Hepatocyte (in vitro differentiated cells): Measurements from ENCODE around the gene EAPP. TPM values are rescaled to one million over a fixed set of nuclear protein-coding genes. Genes with fewer than 3 reads are reported as not detected.
"Not testable (repeated sequence)": the region's sequence is repeated elsewhere in the genome, so short reads cannot be mapped to it uniquely, and the experiment has no call there.

Source experiments
- DNase-seq: peaks from one replicate; pipeline ENCODE4 v3.0.0-alpha.2; 2016; ENCODE audit warnings: low spot score
- H2AFZ ChIP-seq: fragments of 200-600 bp; sonication (generic); 2 replicates; pipeline ENCODE4 v1.6.0; 2016; ENCODE audit warnings: antibody characterized with exemption, mild to moderate bottlenecking
- H3K27ac ChIP-seq: fragments of 200-600 bp; sonication (generic); 2 replicates; pipeline ENCODE4 v1.5.1; 2016; ENCODE audit warnings: mild to moderate bottlenecking
- H3K27me3 ChIP-seq: fragments of 200-600 bp; sonication (generic); 2 replicates; pipeline ENCODE4 v1.6.1; 2016
- H3K36me3 ChIP-seq: fragments of 200-600 bp; sonication (generic); replicated peaks from 2 replicates; pipeline ENCODE4 v1.5.1; 2016; ENCODE audit warnings: low read depth; ENCODE audit not compliant: insufficient read depth
- H3K4me1 ChIP-seq: fragments of 200-600 bp; sonication (generic); 2 replicates; pipeline ENCODE4 v1.5.1; 2016; ENCODE audit warnings: mild to moderate bottlenecking, moderate library complexity; ENCODE audit not compliant: insufficient read depth
- H3K4me2 ChIP-seq: fragments of 200-600 bp; sonication (generic); 2 replicates; pipeline ENCODE4 v1.6.0; 2016
- H3K4me3 ChIP-seq: fragments of 200-600 bp; sonication (generic); 2 replicates; pipeline ENCODE4 v1.5.1; 2016; ENCODE audit warnings: mild to moderate bottlenecking
- H3K79me2 ChIP-seq: fragments of 200-600 bp; sonication (generic); 2 replicates; pipeline ENCODE4 v1.6.0; 2017; ENCODE audit warnings: mild to moderate bottlenecking
- H3K9me2 ChIP-seq: fragments of 200-600 bp; sonication (generic); replicated peaks from 2 replicates; pipeline ENCODE4 v1.6.0; 2017; ENCODE audit warnings: mild to moderate bottlenecking; ENCODE audit not compliant: insufficient read depth
- H3K9me3 ChIP-seq: fragments of 200-600 bp; sonication (generic); 2 replicates; pipeline ENCODE4 v1.5.1; 2016; ENCODE audit warnings: low read depth, mild to moderate bottlenecking
- H4K20me1 ChIP-seq: fragments of 200-600 bp; sonication (generic); 2 replicates; pipeline ENCODE4 v1.6.0; 2016; ENCODE audit warnings: mild to moderate bottlenecking; ENCODE audit not compliant: insufficient read depth, poor library complexity, severe bottlenecking
- CTCF ChIP-seq: fragments of 200-600 bp; sonication (generic); IDR thresholded peaks from 2 replicates; pipeline ENCODE4 v1.5.1; 2016; ENCODE audit warnings: antibody characterized with exemption, mild to moderate bottlenecking; ENCODE audit not compliant: poor library complexity
- EZH2 ChIP-seq: fragments of 200-600 bp; sonication (generic); IDR thresholded peaks from 2 replicates; pipeline ENCODE4 v1.6.1; 2016; ENCODE audit warnings: antibody characterized with exemption, mild to moderate bottlenecking, borderline replicate concordance
- EZH2phosphoT487 ChIP-seq: fragments of 200-600 bp; sonication (generic); IDR thresholded peaks from one replicate; pipeline ENCODE4 v1.6.1; 2018; ENCODE audit warnings: antibody characterized with exemption, mild to moderate bottlenecking, low read depth, moderate library complexity; ENCODE audit not compliant: unreplicated experiment, severe bottlenecking
- WGBS: methylation state at CpG from one replicate; pipeline ENCODE4 v1.1.6; 2016; ENCODE audit warnings: low lambda C conversion rate; ENCODE audit errors: missing lambda C conversion rate; 5-methylcytosine and 5-hydroxymethylcytosine counted together
- polyA plus RNA-seq: library from polyadenylated mRNA; unstranded; fragments of >200 nt; fragmentation: Nextera tagmentation; extraction: Ambion mirVana; gene quantifications from 2 replicates; pipeline ENCODE4 v1.2.1, GENCODE V29; 2016
- total RNA-seq: library from RNA; depleted of rRNA; stranded (reverse); fragments of >200 nt; gene quantifications from 2 replicates; pipeline ENCODE4 v1.2.3, GENCODE V29; 2014

Gene EAPP
- total and polyA plus RNA-seq, 2 experiments from 2014 or later, result 49.1 to 56.1 TPM

- no peaks in the 10 kb centered on the region for H3K79me2 ChIP-seq
- no peaks in the 10 kb centered on the region for H4K20me1 ChIP-seq
- no peak for DNase-seq
- H3K4me2 ChIP-seq, result no peak overlapping the region
- H3K4me1 ChIP-seq, result no peaks in the 10 kb centered on the region
- no peak overlapping the region for H2AFZ ChIP-seq
- H3K9me3 ChIP-seq, result no peaks in the 10 kb centered on the region
- TF ChIP-seq EZH2phosphoT487 (no peak), CTCF (no peak), EZH2 (no peak)
- H3K27me3 ChIP-seq, result no peaks in the 10 kb centered on the region
- no peaks in the 10 kb centered on the region for H3K9me2 ChIP-seq
- WGBS, result 97% methylated on average over 1 of the region's 1 CpG
- no peaks in the 10 kb centered on the region for H3K36me3 ChIP-seq
- H3K4me3 ChIP-seq, result no peak overlapping the region
- H3K27ac ChIP-seq, result no peak overlapping the region
Measured at GRCh38 chr14:34527591-34527990, 11.9 kb downstream of the EAPP start.

- H4K20me1 ChIP-seq, H3K9me2 ChIP-seq, H3K9me3 ChIP-seq, H3K4me3 ChIP-seq, DNase-seq, H3K79me2 ChIP-seq, H3K36me3 ChIP-seq, H3K4me1 ChIP-seq, H2AFZ ChIP-seq, H3K27ac ChIP-seq, H3K4me2 ChIP-seq, H3K27me3 ChIP-seq: not testable (repeated sequence)
- 96% methylated on average over 8 of the region's 8 CpGs for WGBS
Measured at GRCh38 chr14:34524216-34524615, 15.3 kb downstream of the EAPP start.

- no peaks in the 10 kb centered on the region for H4K20me1 ChIP-seq
- no peak overlapping the region for H3K4me3 ChIP-seq
- 94% methylated on average over 2 of the region's 2 CpGs for WGBS
- H3K9me3 ChIP-seq, result no peaks in the 10 kb centered on the region
- H3K4me2 ChIP-seq, result no peak overlapping the region
- no peaks in the 10 kb centered on the region for H3K4me1 ChIP-seq
- no peak for DNase-seq
- H3K27me3 ChIP-seq, result no peaks in the 10 kb centered on the region
- H3K27ac ChIP-seq, result no peak overlapping the region
- no peak for TF ChIP-seq EZH2
- TF ChIP-seq EZH2phosphoT487, result no peak
- TF ChIP-seq CTCF, result no peak
- no peaks in the 10 kb centered on the region for H3K9me2 ChIP-seq
- H3K36me3 ChIP-seq, result no peaks in the 10 kb centered on the region
- H3K79me2 ChIP-seq, result no peaks in the 10 kb centered on the region
- H2AFZ ChIP-seq, result no peak overlapping the region
Measured at GRCh38 chr14:34522496-34522895, 17.0 kb downstream of the EAPP start.

GRCh38 chr14:34521071-34521470 lies 18.4 kb downstream of the EAPP start:
- not testable (repeated sequence) for H3K4me3 ChIP-seq, DNase-seq, H3K36me3 ChIP-seq, H3K4me1 ChIP-seq, H3K4me2 ChIP-seq, H3K79me2 ChIP-seq, H3K9me2 ChIP-seq, H3K27me3 ChIP-seq, H4K20me1 ChIP-seq, H3K9me3 ChIP-seq, H2AFZ ChIP-seq
- H3K27ac ChIP-seq, result peak overlapping the region; percentile 4
- 90% methylated on average over 6 of the region's 6 CpGs for WGBS

- not testable (repeated sequence) for H4K20me1 ChIP-seq, H3K36me3 ChIP-seq, H3K27me3 ChIP-seq, H3K9me2 ChIP-seq, H3K4me3 ChIP-seq, H3K79me2 ChIP-seq, H3K4me2 ChIP-seq, H2AFZ ChIP-seq, H3K9me3 ChIP-seq, H3K4me1 ChIP-seq
- H3K27ac ChIP-seq, result peak overlapping the region; percentile 84
- DNase-seq, result peak; percentile 30
- WGBS, result 85% methylated on average over 7 of the region's 7 CpGs
Measured at GRCh38 chr14:34520304-34520970, 19.1 kb downstream of the EAPP start.
